ENCODE results near the gene PPARA.

DNA sequence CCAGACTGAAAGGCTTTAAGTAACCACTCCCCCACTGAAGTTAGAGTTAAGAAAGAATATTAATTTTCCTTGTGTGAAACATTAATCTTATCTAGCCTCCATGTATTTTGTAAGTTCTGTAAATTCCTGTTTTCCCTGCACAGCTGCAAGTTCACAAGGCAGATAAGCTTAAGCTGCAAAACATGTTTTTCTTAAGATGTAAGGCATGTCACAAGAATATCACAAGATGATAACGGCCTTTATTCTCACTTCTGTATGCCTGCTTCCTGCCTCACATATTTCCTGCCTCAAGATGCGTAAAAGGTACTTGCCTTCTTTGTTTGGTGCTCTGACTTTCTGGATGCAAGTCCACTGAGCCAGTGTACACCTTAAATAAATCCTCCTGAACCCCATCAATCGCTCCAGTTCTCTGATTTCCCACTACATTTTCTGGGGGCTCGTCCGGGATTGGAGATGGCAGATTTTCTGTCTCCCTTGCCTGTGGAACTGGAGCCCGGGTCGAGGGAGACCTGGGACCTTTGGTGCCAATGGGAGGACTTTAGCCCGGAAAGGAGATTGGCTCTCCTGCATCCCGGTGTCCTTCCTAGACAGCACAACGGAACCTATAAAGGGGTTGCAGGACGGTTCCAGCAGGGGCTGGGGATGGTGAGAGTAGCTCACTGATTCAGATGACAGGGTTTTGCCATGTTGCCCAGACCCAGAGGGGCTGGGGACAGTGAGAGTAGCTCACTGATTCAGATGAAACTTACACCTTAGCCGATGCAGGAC is 30.2 kb downstream of the PPARA start:
- TF ChIP-seq, protein P1, sequence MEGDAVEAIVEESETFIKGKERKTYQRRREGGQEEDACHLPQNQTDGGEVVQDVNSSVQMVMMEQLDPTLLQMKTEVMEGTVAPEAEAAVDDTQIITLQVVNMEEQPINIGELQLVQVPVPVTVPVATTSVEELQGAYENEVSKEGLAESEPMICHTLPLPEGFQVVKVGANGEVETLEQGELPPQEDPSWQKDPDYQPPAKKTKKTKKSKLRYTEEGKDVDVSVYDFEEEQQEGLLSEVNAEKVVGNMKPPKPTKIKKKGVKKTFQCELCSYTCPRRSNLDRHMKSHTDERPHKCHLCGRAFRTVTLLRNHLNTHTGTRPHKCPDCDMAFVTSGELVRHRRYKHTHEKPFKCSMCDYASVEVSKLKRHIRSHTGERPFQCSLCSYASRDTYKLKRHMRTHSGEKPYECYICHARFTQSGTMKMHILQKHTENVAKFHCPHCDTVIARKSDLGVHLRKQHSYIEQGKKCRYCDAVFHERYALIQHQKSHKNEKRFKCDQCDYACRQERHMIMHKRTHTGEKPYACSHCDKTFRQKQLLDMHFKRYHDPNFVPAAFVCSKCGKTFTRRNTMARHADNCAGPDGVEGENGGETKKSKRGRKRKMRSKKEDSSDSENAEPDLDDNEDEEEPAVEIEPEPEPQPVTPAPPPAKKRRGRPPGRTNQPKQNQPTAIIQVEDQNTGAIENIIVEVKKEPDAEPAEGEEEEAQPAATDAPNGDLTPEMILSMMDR (IDR thresholded peaks at IDR 0.05): no peak
- TF ChIP-seq POLR2A (IDR thresholded peaks at IDR 0.05): no peak
